GM12878 (cell line): ENCODE data around the gene PLCB4. TPM values are rescaled to one million over a fixed set of nuclear protein-coding genes. Genes with fewer than 3 reads are reported as not detected.
A peak's percentile ranks its signal among the peaks of the same experiment; 100 is the strongest.

Experiments used
- ATAC-seq: fragments of 200-7000 bp; cut with Tn5 transposase; 3 replicates; pipeline ENCODE4 v1.9.1; 2020; ENCODE audit warnings: mild to moderate bottlenecking, moderate library complexity
- BruUV-seq: library from RNA; stranded (reverse); fragments of 400-500 nt; replicated peaks from 2 replicates; lab custom pipeline; 2021; lab: Mats Ljungman, UMichigan
- CTCF ChIA-PET: fragments of 300-600 bp; sonication (Branson Sonifier 250); formaldehyde crosslinking; extraction: SDS; loops from one replicate; lab custom pipeline; 2021; ENCODE audit warnings: inconsistent platforms; lab: Yijun Ruan, JAX
- POLR2A ChIA-PET: fragments of 350-600 bp; formaldehyde crosslinking; extraction: SDS; loops from one replicate; lab custom pipeline; 2021; ENCODE audit warnings: inconsistent platforms; lab: Charles Lee
- RAD21 ChIA-PET: fragments of 300-600 bp; sonication (Branson Sonifier 250); formaldehyde crosslinking; loops from one replicate; lab custom pipeline; 2023; ENCODE audit warnings: antibody characterized with exemption; ENCODE audit not compliant: unreplicated experiment; lab: Charles Lee
- SMC1A ChIA-PET: fragments of 300-600 bp; sonication (Branson Sonifier 250); formaldehyde crosslinking; loops from one replicate; lab custom pipeline; 2023; ENCODE audit not compliant: unreplicated experiment, uncharacterized antibody; lab: Charles Lee
- DNase-seq: peaks from one replicate; pipeline ENCODE4 v3.0.0-alpha.2; 2011; ENCODE audit warnings: low read depth, low spot score
- FAIRE-seq: peaks from 3 replicates; lab custom pipeline; 2011; peaks lifted over from hg19 to GRCh38; lab: Jason Lieb, UNC
- H2AFZ ChIP-seq: 2 replicates; pipeline ENCODE4 v1.6.0; 2011; ENCODE audit warnings: low read depth, low read length, control low read depth; ENCODE audit not compliant: control insufficient read depth
- H3K27ac ChIP-seq: 2 replicates; pipeline ENCODE4 v1.5.1; 2011; ENCODE audit warnings: control low read depth; ENCODE audit not compliant: control insufficient read depth, insufficient read depth
- H3K27me3 ChIP-seq, 2 experiments: replicated peaks in 1 of 2; 2 replicates each; pipeline versions ENCODE4 v1.6.0 to v1.6.1; 2011; ENCODE audit warnings: low read length in 1 of 2; ENCODE audit not compliant: control insufficient read depth in 2 of 2, insufficient read depth in 2 of 2
- H3K36me3 ChIP-seq, 2 experiments: 2 replicates each; pipeline ENCODE4 v1.5.1; 2011; ENCODE audit warnings: low read length in 1 of 2; ENCODE audit not compliant: control insufficient read depth in 2 of 2, insufficient read depth in 2 of 2
- H3K4me1 ChIP-seq: 2 replicates; pipeline ENCODE4 v1.6.1; 2011; ENCODE audit warnings: mild to moderate bottlenecking, low read length, moderate library complexity, mixed read lengths; ENCODE audit not compliant: control insufficient read depth, insufficient read depth
- H3K4me2 ChIP-seq: 2 replicates; pipeline ENCODE4 v1.6.0; 2011; ENCODE audit warnings: control low read depth; ENCODE audit not compliant: control insufficient read depth, insufficient read depth
- H3K4me3 ChIP-seq: fragments of 200-600 bp; sonication (generic); 2 replicates; pipeline ENCODE4 v1.5.1; 2016
- H3K79me2 ChIP-seq: 2 replicates; pipeline ENCODE4 v1.6.0; 2011; ENCODE audit warnings: low read length; ENCODE audit not compliant: control insufficient read depth, insufficient read depth
- H3K9ac ChIP-seq: 2 replicates; pipeline ENCODE4 v1.8.0; 2011; ENCODE audit warnings: low read length, control low read depth, mixed read lengths; ENCODE audit not compliant: control insufficient read depth, insufficient read depth
- H3K9me3 ChIP-seq: replicated peaks from 3 replicates; pipeline ENCODE4 v1.5.1; 2011; ENCODE audit warnings: mild to moderate bottlenecking, low read length; ENCODE audit not compliant: control insufficient read depth, insufficient read depth
- H4K20me1 ChIP-seq: 2 replicates; pipeline ENCODE4 v1.6.0; 2011; ENCODE audit not compliant: control insufficient read depth, insufficient read depth
- BRCA1 ChIP-seq: IDR thresholded peaks from 2 replicates; pipeline ENCODE4 v1.6.1; 2011; ENCODE audit warnings: low read depth, low read length, improper control_type of control experiment
- RELB ChIP-seq: fragments of 450-650 bp; IDR thresholded peaks from 2 replicates; pipeline ENCODE4 v1.6.1; 2017; ENCODE audit warnings: low read depth, mild to moderate bottlenecking, moderate library complexity
- WGBS: methylation state at CpG from one replicate; pipeline ENCODE4 v1.1.6; 2016; ENCODE audit warnings: low lambda C conversion rate; ENCODE audit not compliant: insufficient replicate concordance, insufficient coverage; ENCODE audit errors: missing lambda C conversion rate; 5-methylcytosine and 5-hydroxymethylcytosine counted together
- in situ Hi-C: fragments of 300-500 bp; cut with MboI; formaldehyde crosslinking; loops from 9 replicates; pipeline ENCODE4 v1.14.3; 2018; ENCODE audit warnings: mixed read lengths
- intact Hi-C: fragments of 100-400 bp; cut with micrococcal nuclease; formaldehyde crosslinking; loops from one replicate; pipeline ENCODE4 v1.14.2; 2022; ENCODE audit not compliant: unreplicated experiment
- polyA plus RNA-seq, 11 experiments: library from polyadenylated mRNA; depleted of rRNA in 4 of 11; unstranded in 6 of 11; stranded (reverse) in 5 of 11; fragments of >200 nt; fragmentation: Nextera tagmentation in 4 of 11; fragmentation: Illumina TruSeq in 1 of 11; extraction: Ambion mirVana in 4 of 11; extraction: Trizol in 1 of 11; gene quantifications; 1 replicate in 1 of 11; 2 replicates in 10 of 11; pipeline versions ENCODE4 v1.2.1 to v1.2.3, GENCODE V29; 2011 to 2016; ENCODE audit warnings: inconsistent platforms in 2 of 11, missing spikeins in 2 of 11, low read depth in 1 of 11
- total RNA-seq, 4 experiments: library from RNA; depleted of rRNA in 3 of 4; stranded (reverse); fragments of >200 nt in 3 of 4; fragmentation: Illumina TruSeq in 1 of 4; extraction: Trizol in 1 of 4; gene quantifications; 2 replicates each; pipeline versions ENCODE4 v1.2.1 to v1.2.3, GENCODE V29; 2013 to 2021
- TF ChIP-seq, protein P1 (sequence below), 3 experiments: IDR thresholded peaks in 2 of 3; conservative IDR thresholded peaks in 1 of 3; 2 replicates each; pipeline ENCODE4 v1.5.1; 2011; ENCODE audit warnings: low read depth in 3 of 3, low read length in 3 of 3, mild to moderate bottlenecking in 3 of 3, control low read depth in 2 of 3, moderate library complexity in 2 of 3, inconsistent platforms in 1 of 3, mixed read lengths in 1 of 3; ENCODE audit not compliant: control insufficient read depth in 2 of 3, insufficient read depth in 1 of 3; ENCODE audit errors: extremely low read depth in 1 of 3

The PLCB4 gene
- total and polyA plus RNA-seq, 10 of the 15 experiments (the other 5 are each of a cell fraction or from before 2014, with no cell fraction given): not detected

DNA sequence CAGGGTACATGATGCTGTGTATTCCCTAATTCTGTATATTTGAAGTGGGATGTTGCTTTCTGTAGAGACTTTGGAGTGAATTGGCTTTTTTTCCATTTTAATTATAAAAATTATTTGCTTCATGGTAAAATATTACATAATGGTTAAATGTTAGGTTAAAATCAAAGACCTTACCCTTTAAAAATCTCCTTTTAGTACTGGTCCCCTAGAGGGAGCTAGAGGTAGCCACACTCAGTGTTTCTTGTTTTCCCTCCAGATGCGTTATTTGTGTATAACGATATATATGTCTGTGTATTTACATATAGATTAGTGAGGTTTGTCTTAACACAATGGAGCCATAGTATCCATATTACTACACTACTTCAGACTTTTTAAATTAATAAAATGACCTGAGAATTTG, 146.7 kb downstream of the PLCB4 start:
- SMC1A ChIA-PET: interaction anchor here (0.6 kb wide), 1 partner anchor 107 kb away, joined by 3 read pairs; no protein-coding TSS in a partner anchor
- Histone ChIP-seq H3K27me3 (no peaks in the 10 kb centered on the region), H3K79me2 (no peaks in the 10 kb centered on the region)
- intact Hi-C loops: no loop called here
- TF ChIP-seq, protein P1, sequence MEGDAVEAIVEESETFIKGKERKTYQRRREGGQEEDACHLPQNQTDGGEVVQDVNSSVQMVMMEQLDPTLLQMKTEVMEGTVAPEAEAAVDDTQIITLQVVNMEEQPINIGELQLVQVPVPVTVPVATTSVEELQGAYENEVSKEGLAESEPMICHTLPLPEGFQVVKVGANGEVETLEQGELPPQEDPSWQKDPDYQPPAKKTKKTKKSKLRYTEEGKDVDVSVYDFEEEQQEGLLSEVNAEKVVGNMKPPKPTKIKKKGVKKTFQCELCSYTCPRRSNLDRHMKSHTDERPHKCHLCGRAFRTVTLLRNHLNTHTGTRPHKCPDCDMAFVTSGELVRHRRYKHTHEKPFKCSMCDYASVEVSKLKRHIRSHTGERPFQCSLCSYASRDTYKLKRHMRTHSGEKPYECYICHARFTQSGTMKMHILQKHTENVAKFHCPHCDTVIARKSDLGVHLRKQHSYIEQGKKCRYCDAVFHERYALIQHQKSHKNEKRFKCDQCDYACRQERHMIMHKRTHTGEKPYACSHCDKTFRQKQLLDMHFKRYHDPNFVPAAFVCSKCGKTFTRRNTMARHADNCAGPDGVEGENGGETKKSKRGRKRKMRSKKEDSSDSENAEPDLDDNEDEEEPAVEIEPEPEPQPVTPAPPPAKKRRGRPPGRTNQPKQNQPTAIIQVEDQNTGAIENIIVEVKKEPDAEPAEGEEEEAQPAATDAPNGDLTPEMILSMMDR (IDR thresholded peaks at IDR 0.05 in 2 of 3, conservative IDR thresholded peaks at IDR 0.05 in 1 of 3; ENCODE audit: control insufficient read depth in 2 of 3, extremely low read depth in 1 of 3, insufficient read depth in 1 of 3, low read depth in 3 of 3, low read length in 3 of 3): peak; percentile 30 to 38 (median 37); a peak in 3 of 6 replicates
- no peak for TF ChIP-seq RELB
- no peak for TF ChIP-seq BRCA1
- TF ChIP-seq, all 136 proteins: peak for 1
- Histone ChIP-seq H3K4me2 (no peak overlapping the region), H4K20me1 (no peaks in the 10 kb centered on the region), H3K9ac (no peak overlapping the region), H3K36me3 (no peaks in the 10 kb centered on the region), H3K9me3 (no peaks in the 10 kb centered on the region), H3K27ac (no peak overlapping the region), H2AFZ (no peak overlapping the region), H3K4me3 (no peak overlapping the region), H3K4me1 (no peaks in the 10 kb centered on the region)
- in situ Hi-C loops: no loop called here
- FAIRE-seq (no peak), ATAC-seq (peak; percentile 49; the same call in 1 of the 3 replicates), DNase-seq (no peak)
- RAD21 ChIA-PET: no interaction called here
- CTCF ChIA-PET: no interaction called here
- POLR2A ChIA-PET: no interaction called here
- WGBS: 59% methylated on average over 2 of the region's 2 CpGs
- no TSS peak for BruUV-seq
